ACC112 (cell line): Measurements from ENCODE around the gene TMTC4.

Experiments
- H2AFZ ChIP-seq: fragments of 200-600 bp; sonication (generic); one replicate; pipeline ENCODE4 v1.6.0; 2017; ENCODE audit warnings: antibody characterized with exemption, low read length; ENCODE audit not compliant: unreplicated experiment
- H3K27ac ChIP-seq: fragments of 200-600 bp; sonication (generic); 2 replicates; pipeline ENCODE4 v1.5.1; 2014; ENCODE audit warnings: low read depth, mild to moderate bottlenecking, antibody characterized with exemption, low read length, moderate library complexity
- H3K27me3 ChIP-seq: fragments of 200-600 bp; sonication (generic); 2 replicates; pipeline ENCODE4 v1.6.1; 2014; ENCODE audit warnings: mild to moderate bottlenecking, antibody characterized with exemption, low read length, moderate library complexity, mixed read lengths; ENCODE audit not compliant: insufficient read depth
- H3K36me3 ChIP-seq: fragments of 200-600 bp; sonication (generic); 2 replicates; pipeline ENCODE4 v1.6.1; 2016; ENCODE audit warnings: mild to moderate bottlenecking, antibody characterized with exemption, low read length, moderate library complexity, mixed read lengths; ENCODE audit not compliant: insufficient read depth
- H3K4me1 ChIP-seq: fragments of 200-600 bp; sonication (generic); one replicate; pipeline ENCODE4 v1.6.1; 2016; ENCODE audit warnings: low read length, mixed read lengths; ENCODE audit not compliant: insufficient read depth, unreplicated experiment, control insufficient read depth
- H3K4me3 ChIP-seq: fragments of 200-600 bp; sonication (generic); 2 replicates; pipeline ENCODE4 v1.5.1; 2014; ENCODE audit warnings: mild to moderate bottlenecking, low read depth, low read length
- H3K79me2 ChIP-seq: fragments of 200-600 bp; sonication (generic); one replicate; pipeline ENCODE4 v1.6.0; 2016; ENCODE audit warnings: low read length; ENCODE audit not compliant: control insufficient read depth, unreplicated experiment, insufficient read depth

TMTC4 gene

DNA sequence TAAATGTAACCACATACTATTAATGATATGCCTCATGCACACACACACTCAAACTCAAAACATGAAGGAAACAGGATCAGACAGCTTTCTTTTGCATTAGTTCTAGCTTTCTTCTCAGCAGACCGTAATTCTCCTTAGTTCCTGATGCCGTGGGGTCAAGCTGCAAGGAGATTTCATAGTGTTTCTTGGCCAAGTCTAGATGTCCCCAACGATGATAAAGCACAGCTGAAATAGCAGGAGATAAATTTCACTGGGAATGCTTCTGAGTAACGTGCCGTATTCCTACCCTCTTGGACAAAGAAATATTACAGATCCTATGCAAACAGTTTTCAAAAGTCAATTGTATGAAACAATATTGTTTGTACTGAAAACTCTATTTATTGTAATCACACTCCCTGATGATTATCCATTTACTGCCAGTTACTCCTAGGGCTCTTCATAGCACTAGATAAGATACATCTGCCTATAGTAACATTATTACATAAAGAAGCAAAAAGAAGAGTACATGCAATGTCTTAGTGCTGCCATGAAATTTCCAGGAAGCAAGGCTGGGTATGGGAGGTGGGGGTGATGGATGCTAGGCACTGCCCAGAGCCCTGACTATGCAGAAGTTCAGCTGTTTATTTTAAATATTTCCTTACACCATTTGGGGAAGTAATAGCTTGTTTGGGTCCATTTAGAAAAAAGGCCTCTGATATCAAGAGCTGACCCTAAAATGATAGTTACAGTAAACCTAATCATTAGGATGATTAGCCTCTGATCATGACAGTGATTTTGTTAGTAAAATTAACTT lies 69.5 kb downstream of the TMTC4 start:
- H3K36me3 ChIP-seq = no peaks in the 10 kb centered on the region
- H2AFZ ChIP-seq = no peak overlapping the region
- no peak overlapping the region for H3K27ac ChIP-seq
- H3K4me3 ChIP-seq = no peak overlapping the region
- no peaks in the 10 kb centered on the region for H3K79me2 ChIP-seq
- H3K27me3 ChIP-seq = no peaks in the 10 kb centered on the region
- no peaks in the 10 kb centered on the region for H3K4me1 ChIP-seq

DNA sequence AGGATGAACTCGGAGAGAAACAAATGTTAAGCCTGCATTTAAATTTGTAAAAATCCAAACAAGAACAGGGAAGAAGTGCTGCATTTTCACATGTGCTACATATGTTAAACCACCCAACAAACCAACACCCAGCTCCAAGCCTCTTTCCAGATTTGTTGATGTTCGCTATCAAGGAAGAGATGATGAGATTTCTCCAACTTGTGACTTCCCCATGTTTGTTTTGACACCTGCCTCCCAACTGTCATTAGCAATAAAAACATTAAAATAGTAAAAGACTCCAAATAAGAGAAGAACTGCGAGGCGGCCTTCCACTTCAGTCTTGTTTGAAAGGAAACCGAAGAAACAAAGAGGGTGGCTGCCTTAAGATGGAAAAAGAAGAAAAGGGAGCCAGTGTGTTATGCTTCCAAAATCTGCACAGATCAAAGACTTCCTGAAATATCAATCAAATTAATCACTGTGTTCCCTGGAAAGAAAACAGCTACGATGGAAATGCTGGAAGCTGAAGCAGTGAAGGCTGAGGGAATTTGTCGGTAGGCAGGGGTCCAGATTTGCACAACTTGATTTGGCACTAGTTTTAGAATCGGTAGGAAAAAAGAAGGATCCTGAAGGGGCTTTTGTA lies 72.0 kb downstream of the TMTC4 start:
- Histone ChIP-seq H3K79me2 (no peaks in the 10 kb centered on the region), H3K27me3 (no peaks in the 10 kb centered on the region), H3K4me3 (no peak overlapping the region), H3K4me1 (no peaks in the 10 kb centered on the region), H3K36me3 (no peaks in the 10 kb centered on the region), H3K27ac (no peak overlapping the region), H2AFZ (no peak overlapping the region)

DNA sequence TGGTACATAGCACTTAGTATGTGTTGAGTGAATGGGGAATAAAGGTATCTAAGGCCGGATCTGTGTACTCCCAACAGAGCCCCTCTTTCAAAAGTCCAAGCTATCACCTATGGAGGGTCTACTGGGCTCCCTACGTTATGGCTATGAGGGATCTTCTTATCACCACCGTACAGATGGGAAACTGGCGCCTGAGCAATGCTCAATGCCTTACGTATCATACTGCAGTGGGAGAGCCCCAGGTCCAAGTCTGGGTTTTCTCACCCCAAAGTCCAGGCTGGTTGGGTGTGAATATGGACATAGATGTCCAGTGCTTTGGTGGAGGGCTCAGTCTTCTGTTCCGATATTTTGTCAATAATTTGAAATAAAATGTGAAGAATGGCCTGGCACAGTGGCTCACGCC lies 72.9 kb downstream of the TMTC4 start:
- Histone ChIP-seq H3K27me3 (no peaks in the 10 kb centered on the region), H3K4me1 (no peaks in the 10 kb centered on the region), H3K27ac (no peak overlapping the region), H3K79me2 (no peaks in the 10 kb centered on the region), H3K4me3 (no peak overlapping the region), H2AFZ (no peak overlapping the region), H3K36me3 (no peaks in the 10 kb centered on the region)

DNA sequence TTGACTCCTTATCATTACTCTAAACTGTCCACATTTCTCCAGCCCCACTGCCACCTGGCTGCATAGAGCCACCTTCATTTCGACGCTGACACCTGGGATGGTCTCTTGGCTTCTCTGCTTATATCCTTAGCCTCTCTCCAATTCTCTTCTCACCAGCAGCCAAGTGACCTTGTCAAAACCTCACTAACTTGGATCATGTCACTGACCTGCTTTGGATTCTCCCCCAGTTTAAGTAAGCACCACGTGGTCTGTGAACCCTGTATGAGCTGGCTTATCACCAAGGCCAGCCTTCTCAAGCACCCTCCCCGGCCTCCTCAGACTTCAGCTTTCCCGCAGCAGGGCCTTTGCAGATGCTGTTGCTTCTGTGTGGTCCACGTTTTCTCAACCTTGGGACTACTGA lies 73.7 kb downstream of the TMTC4 start:
- Histone ChIP-seq H3K4me3 (no peak overlapping the region), H3K27ac (no peak overlapping the region), H3K27me3 (no peaks in the 10 kb centered on the region), H3K4me1 (no peaks in the 10 kb centered on the region), H3K36me3 (no peaks in the 10 kb centered on the region), H2AFZ (no peak overlapping the region), H3K79me2 (no peaks in the 10 kb centered on the region)

DNA sequence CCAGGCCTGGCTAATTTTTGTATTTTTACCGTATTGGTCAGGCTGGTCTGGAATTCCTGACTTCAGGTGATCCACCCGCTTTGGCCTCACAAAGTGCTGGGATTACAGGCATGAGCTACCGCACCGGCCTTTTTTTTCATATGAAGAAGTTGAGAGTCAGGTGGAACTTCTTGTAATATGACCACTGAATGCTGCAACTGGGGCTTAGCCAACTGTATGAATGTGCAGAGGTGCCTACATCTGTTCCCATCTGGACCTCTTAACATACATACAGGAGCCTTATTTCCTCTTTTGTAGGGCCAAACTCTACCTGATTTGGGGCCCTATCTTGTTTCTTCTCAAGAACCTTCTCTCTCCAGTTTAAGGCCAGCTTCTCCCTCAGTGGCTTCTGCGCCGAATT lies 74.1 kb downstream of the TMTC4 start:
- no peak overlapping the region for H3K27ac ChIP-seq
- H3K36me3 ChIP-seq = no peaks in the 10 kb centered on the region
- no peak overlapping the region for H3K4me3 ChIP-seq
- no peaks in the 10 kb centered on the region for H3K79me2 ChIP-seq
- no peak overlapping the region for H2AFZ ChIP-seq
- H3K27me3 ChIP-seq = no peaks in the 10 kb centered on the region
- no peaks in the 10 kb centered on the region for H3K4me1 ChIP-seq

DNA sequence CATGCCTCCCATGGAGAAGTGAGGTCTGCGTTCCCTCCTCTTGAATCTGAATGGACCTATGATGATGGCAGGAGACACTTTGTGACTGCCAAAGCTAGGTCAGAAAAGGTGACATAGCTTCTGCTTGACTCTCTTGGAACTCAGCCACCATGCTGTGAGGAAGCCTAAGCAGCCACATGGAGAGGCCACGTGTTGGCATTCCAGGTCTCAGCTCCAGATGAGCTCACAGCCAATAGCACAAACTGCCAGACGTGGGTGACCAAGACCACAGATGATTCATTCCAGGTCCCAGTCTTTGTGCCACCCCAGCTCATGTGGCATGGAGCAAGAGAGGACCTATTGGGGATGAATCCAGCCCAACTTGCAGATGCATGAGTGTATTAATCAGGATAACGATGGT lies 77.3 kb downstream of the TMTC4 start:
- Histone ChIP-seq H3K36me3 (no peaks in the 10 kb centered on the region), H3K27ac (no peak overlapping the region), H3K27me3 (no peaks in the 10 kb centered on the region), H3K4me1 (no peaks in the 10 kb centered on the region), H3K4me3 (no peak overlapping the region), H3K79me2 (no peaks in the 10 kb centered on the region), H2AFZ (no peak overlapping the region)

DNA sequence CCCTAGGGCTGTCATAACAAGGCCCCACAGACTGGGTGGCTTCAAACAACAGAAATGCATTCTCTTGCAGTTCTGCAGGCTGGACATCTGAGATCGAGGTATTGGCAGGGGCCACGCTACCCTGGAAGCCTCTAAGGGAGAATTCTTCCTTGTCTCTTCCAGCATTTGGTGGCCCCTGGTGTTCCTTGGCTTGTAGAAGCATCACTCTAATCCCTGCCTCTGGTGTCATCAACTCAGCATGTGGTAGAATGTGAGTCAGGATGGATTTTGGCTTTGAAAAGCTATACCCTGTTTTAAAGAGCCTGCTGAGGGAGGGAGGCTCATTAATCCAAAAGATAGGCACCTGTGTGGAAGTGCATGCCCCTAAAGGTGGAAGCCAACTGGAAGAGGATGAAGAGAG lies 78.1 kb downstream of the TMTC4 start:
- no peak overlapping the region for H3K4me3 ChIP-seq
- H3K27ac ChIP-seq = no peak overlapping the region
- no peaks in the 10 kb centered on the region for H3K79me2 ChIP-seq
- H3K36me3 ChIP-seq = no peaks in the 10 kb centered on the region
- H3K4me1 ChIP-seq = no peaks in the 10 kb centered on the region
- H2AFZ ChIP-seq = no peak overlapping the region
- no peaks in the 10 kb centered on the region for H3K27me3 ChIP-seq

DNA sequence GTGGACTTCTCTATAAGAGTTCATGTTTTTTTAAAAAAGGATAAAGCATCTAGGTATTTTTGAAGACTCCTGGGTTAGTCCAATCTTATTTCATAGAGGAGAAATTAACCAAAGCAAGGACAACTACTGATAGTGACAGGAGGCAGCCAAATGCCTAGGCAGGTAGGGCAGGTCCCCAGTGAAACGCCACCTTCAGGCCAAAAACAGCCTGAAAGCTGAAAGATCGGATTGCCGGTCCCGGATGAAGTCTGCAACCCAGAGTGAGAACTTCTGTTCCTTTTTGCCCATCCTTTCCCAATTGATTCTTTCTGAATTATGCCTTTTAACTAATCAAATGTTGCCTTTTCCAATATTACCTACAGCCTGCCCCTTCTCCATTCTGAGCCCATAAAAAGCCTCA lies 79.9 kb downstream of the TMTC4 start:
- Histone ChIP-seq H2AFZ (no peak overlapping the region), H3K4me1 (no peaks in the 10 kb centered on the region), H3K27me3 (no peaks in the 10 kb centered on the region), H3K4me3 (no peak overlapping the region), H3K27ac (no peak overlapping the region), H3K36me3 (no peaks in the 10 kb centered on the region), H3K79me2 (no peaks in the 10 kb centered on the region)

DNA sequence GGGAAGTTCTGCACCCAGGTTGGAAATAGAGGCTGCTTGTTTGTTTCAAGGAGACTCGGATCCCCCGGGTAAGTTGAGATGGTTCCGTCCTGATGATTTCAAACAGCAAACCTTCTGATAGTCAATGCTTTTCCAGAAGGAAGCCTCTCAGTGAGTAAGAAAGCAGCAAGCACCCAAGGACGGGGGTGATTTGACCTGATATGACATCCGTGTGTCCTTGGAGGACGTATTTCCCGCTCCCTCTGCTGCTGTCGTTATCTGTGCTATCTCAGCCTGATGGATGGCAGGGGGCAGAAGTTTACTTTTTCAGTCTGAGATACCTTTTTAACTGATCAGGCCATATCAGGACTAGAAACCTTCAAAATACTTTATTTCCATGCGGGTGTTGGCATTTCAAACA lies 80.3 kb downstream of the TMTC4 start:
- Histone ChIP-seq H3K79me2 (no peaks in the 10 kb centered on the region), H3K36me3 (no peaks in the 10 kb centered on the region), H2AFZ (no peak overlapping the region), H3K27ac (no peak overlapping the region), H3K4me1 (peaks cover 1% of the 10 kb centered on the region), H3K4me3 (no peak overlapping the region), H3K27me3 (no peaks in the 10 kb centered on the region)

DNA sequence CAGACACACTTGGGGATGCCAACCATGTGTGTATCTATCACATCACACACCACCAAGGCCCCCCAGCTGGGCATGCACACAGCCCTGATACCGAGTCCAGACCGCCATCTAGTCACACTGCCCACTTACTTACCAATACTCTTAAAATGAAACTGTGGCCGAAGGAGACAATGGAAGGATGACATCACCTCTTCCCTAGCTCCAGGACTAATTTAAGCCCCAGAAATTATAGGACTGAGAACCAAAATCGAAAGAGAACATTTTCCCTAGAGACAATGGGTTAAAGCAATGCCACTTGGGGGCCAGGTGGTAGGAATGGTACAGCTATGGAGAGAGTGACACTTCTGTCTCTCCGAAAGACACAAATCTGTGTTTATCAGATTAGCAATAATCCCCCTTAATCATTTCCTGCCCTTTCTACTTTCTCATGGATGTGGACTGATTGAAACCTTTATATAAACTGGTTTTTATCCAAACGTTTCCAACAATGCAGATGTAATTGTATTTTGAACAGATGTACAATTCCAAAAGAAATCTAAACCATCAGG lies 85.3 kb downstream of the TMTC4 start:
- H3K4me3 ChIP-seq = peak overlapping the region; percentile 94
- no peak overlapping the region for H3K27ac ChIP-seq
- H3K79me2 ChIP-seq = no peaks in the 10 kb centered on the region

More for the DNA sequence above, 85.3 kb downstream of the TMTC4 start:
- no peaks in the 10 kb centered on the region for H3K27me3 ChIP-seq
- peaks cover 6% of the 10 kb centered on the region for H3K4me1 ChIP-seq
- H3K36me3 ChIP-seq = no peaks in the 10 kb centered on the region
- peak overlapping the region; percentile 99 for H2AFZ ChIP-seq
